Fibroblast of peridontal ligament (primary cell): ENCODE data around the gene MTMR4.
"Not testable (repeated sequence)": the region's sequence is repeated elsewhere in the genome, so short reads cannot be mapped to it uniquely, and the experiment has no call there.

Source experiments
- DNase-seq: peaks from one replicate; pipeline ENCODE4 v3.0.0-alpha.2; 2010; ENCODE audit errors: extremely low read depth

MTMR4 gene

GRCh38 chr17:58525239-58525638 is 10.8 kb upstream of the MTMR4 start:
- DNase-seq = peak; percentile 84

- no peak for DNase-seq
These were observed 7.2 kb upstream of the MTMR4 start for GRCh38 chr17:58521680-58522079.

- DNase-seq = no peak
These were observed 6.5 kb upstream of the MTMR4 start for GRCh38 chr17:58520843-58521430.

- peak; percentile 99 for DNase-seq
These were observed 3.6 kb upstream of the MTMR4 start for GRCh38 chr17:58517928-58518609.

DNA sequence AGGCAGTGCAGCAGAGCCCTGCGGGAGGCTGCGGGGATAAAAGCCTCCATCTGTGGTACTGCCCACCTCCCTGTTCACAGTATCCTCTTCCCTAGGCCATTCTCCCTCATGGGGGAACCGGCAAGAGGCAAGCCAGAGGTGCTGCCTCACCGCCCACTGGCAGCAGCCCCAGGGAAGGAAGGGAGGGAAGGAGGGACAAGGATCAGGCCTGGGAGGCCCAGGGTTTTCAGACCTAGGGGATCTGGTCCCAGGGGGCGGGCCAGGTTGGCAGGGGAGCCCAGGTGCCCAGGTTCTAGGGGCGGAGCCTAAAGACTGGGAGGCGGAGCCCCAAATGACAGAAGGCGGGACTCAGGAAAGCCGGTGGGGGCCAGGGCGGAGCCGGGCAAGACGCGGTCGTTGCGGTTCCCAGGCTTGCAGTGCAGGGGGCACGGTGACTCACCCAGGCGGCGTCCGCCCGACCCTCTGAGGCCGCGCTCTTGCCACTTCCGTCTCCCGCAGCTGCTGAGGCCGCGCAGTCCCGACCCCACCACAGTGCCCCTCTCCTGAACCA is 3.0 kb upstream of the MTMR4 start:
- no peak for DNase-seq

DNA sequence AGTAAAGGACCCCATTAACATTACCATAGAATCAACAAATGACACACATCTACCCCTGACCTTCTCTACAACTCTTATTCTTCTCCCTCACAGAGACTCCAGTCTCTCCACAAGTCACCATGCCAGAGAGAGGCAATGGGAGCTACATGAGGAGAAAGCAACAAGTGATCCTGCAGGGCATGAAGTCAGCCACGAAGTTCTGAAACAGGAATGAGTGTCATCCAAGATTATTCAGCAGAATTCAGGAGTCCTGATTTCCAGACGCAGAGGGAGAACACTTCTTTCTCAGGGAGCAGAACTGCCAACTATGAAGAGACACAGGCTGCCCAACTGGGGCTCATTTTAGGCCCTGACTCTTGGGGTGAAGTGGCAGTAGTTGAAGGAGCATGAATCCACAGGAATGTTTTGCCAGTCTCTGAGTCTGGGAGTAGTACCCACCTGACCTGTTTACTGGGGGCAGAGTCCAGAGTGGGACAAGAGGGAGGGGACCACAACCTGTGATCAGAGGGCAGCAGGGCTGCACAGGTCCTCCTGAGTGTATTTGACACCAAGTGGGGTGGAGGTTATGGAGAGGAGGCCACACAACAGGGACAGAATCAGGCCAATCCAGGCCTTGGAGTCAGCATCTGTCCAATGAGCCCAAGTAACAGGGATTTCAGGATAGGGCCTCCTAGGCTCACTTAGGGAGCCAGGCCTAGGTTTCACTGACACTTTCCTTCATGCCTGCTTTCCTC is 2.4 kb upstream of the MTMR4 start:
- no peak for DNase-seq

GRCh38 chr17:58515286-58515685 is 848 bp upstream of the MTMR4 start:
- no peak for DNase-seq

DNA sequence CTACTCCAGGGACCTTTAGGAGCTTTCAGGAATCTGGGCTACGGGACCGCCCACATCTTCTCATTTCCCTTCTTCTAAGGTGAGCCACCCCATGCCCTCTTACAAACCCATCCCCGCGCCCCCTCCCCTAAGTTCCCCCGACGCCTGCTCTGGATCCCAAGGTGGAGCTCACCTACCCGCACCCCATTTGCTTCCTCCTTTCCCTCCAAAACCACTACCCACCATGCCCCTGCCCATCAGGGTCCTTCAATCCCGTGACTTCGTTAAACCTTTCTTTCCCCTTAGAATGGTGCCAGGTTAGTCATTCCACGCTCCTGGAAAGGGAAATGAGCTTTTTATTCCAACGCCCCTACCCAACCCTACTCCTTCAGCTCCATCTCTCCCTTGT is 326 bp upstream of the MTMR4 start:
- no peak for DNase-seq

DNA sequence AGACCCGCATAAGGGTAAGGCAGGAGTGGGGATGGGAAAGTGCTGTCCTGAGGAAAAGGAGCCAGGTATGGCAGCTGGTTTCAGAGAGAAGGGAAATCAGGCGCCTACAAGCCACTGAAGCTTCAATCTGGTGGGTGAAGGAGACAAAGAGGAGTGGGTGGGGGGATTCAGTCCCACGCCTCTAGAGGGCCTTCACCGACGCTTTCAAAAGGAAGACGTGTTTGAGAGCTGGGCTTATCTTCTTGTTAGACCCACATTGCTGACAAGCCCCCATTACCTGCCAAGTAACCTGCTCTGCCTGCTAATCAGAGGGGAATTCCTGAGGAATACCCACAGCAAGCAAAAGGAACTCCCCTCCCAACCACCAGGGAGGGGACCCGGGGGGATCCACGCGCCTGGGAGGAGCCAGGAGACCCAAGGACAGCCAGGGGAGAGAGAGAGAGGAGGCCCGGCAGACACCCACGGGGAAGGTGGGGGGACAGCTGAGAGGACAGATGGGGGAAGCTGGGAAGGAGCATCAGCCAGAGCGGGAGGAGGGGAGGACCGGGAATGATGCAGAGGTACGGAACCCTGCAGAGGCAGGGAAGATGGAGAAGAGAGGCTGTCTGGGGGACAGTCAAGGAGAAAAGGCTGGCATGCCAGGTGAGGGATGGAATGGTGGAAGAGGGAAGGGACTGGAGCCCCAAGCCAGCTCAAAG is 1.0 kb downstream of the MTMR4 start:
- no peak for DNase-seq

GRCh38 chr17:58510075-58510474 is 4.4 kb downstream of the MTMR4 start:
- DNase-seq = no peak

GRCh38 chr17:58508341-58509067 is 5.9 kb downstream of the MTMR4 start:
- no peak for DNase-seq

GRCh38 chr17:58507123-58507634 is 7.3 kb downstream of the MTMR4 start:
- no peak for DNase-seq

DNA sequence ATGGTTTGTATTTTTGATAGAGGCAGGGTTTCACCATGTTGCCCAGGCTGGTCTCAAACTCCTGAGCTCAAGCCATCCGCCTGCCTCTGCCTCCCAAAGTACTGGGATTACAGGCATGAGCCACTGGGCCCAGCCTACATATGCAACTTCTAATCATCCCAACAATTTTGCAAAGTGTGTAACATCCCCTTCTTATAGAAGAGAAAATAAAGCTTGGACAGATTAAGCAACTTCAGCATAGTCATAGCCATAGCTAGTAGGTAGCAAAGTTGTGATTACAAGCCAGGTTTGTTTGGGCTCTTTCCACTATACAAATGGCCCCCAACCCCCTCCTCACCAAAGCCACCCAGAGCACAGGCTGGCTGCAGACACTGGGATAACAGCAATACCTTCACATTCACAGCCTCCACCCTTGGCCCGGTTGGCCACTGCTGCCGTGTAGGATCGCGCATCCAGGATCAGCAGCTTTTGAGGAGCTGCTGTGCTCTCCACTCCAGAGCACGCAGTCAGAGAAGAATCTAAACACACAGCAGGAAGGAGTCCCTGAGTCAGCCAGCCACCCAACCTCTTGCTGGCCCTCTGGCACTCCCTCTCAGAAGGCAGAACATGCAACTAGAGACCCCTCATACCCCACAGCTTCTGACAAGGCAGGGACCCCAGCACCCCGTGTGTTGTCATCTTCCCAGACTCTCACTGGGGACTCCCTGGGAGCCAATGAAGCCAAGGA is 7.9 kb downstream of the MTMR4 start:
- no peak for DNase-seq

DNA sequence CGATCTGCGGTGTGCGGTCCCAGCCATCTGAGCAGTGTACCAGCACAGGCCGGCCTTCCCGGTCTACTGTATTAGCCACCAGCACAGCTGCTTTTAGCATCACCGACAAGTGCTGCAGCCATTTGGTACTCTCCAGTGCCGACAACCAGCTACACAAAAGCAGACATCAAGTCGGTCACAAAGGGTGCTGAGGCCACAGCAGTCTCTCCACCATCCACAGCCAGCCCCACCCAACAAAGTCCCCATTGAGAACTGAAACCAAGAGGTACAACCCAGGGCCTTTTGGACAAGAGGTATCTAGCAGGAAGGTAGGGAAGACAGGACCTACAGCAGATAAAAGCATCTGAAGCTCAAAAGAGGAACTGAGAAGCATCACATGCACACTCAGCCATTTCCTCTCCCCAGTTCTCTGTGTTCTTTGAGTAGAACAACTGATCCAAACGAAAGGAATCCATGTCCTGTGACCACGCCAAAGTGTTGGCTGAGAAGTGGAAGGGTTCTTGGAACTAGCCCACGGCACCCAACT is 9.5 kb downstream of the MTMR4 start:
- DNase-seq = no peak

DNA sequence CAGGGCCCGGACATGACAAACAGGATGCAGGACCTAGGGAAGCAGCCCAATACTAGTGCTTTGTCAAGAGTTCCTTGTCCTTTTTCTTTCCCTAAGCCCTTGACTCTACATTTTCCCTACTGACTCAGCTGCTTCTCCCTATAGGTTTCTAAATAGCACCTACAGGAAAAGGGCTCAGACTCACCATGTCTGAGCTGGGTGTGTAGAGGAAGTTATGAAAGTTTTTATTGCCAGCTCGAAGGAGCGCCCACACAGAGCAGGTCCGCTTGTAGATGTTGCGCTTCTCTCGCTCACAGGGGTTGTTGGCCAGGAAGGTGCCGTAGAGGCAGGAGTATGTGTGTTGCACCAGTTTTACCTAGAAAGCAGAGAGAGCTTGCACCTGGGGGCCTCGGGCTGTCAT is 10.6 kb downstream of the MTMR4 start:
- no peak for DNase-seq

DNA sequence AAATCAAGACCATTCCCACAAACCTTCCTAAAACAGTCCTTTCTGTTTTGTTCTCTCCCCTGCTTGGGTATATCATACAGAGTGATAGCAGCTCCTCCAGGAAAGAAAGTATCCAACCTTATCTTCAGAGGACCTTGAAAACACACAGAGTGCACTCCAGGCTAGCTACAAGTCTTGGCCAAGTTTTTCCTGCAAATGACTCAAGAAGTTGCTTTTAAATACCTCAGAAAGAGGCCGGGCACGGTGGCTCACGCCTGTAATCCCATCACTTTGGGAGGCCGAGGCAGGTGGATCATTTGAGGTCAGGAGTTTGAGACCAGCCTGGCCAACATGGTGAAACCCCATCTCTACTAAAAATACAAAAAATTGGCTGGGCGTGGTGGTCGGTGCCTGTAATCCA is 11.3 kb downstream of the MTMR4 start:
- DNase-seq = not testable (repeated sequence)

DNA sequence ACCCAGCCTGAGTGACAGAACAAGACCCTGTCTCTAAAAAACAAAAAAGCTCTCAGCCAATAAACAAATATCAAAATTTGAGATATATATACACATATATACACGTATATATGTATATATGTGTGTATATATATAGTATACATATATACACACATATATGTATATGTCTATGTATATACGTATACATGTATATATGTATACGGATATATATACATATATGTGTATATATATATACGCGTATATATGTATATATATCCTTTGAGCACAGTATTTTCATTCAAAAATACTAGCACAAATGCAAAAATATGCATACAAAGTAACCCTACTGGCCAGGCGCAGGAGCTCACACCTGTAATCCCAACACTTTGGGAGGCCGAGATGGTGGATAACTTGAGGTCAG is 13.0 kb downstream of the MTMR4 start:
- no peak for DNase-seq

GRCh38 chr17:58498177-58498828 is 16.1 kb downstream of the MTMR4 start:
- no peak for DNase-seq

- no peak for DNase-seq
These were observed 20.9 kb downstream of the MTMR4 start for GRCh38 chr17:58493506-58493905.
